GM23338 (cell line): ENCODE results near the gene RAD51. TPM values are rescaled to one million over a fixed set of nuclear protein-coding genes. Genes with fewer than 3 reads are reported as not detected.

Source experiments
- ATAC-seq: fragments of 200-7000 bp; cut with Tn5 transposase; 3 replicates; pipeline ENCODE4 v1.9.1; 2020
- DNase-seq: peaks from one replicate; pipeline ENCODE4 v3.0.0-alpha.2; 2015; ENCODE audit warnings: low spot score
- H2AFZ ChIP-seq: fragments of 200-600 bp; sonication (generic); 2 replicates; pipeline ENCODE4 v1.8.0; 2016; ENCODE audit warnings: antibody characterized with exemption, mild to moderate bottlenecking, moderate library complexity
- H3F3A ChIP-seq: fragments of 200-600 bp; sonication (generic); replicated peaks from 2 replicates; pipeline ENCODE4 v1.8.0; 2017; ENCODE audit warnings: antibody characterized with exemption, mixed run types, low read depth
- H3K27ac ChIP-seq: fragments of 200-600 bp; sonication (generic); 2 replicates; pipeline ENCODE4 v1.6.1; 2016; ENCODE audit warnings: low read depth
- H3K27me3 ChIP-seq: fragments of 200-600 bp; sonication (generic); 2 replicates; pipeline ENCODE4 v1.8.0; 2016; ENCODE audit warnings: mild to moderate bottlenecking, mixed run types, moderate library complexity; ENCODE audit not compliant: insufficient read depth
- H3K36me3 ChIP-seq: fragments of 200-600 bp; sonication (generic); 2 replicates; pipeline ENCODE4 v1.8.0; 2016; ENCODE audit warnings: mild to moderate bottlenecking; ENCODE audit not compliant: insufficient read depth
- H3K4me1 ChIP-seq: fragments of 200-600 bp; sonication (generic); 2 replicates; pipeline ENCODE4 v1.8.0; 2016; ENCODE audit warnings: mild to moderate bottlenecking, moderate library complexity; ENCODE audit not compliant: insufficient read depth
- H3K4me2 ChIP-seq: fragments of 200-600 bp; sonication (generic); 2 replicates; pipeline ENCODE4 v1.7.1; 2017; ENCODE audit warnings: mixed run types
- H3K4me3 ChIP-seq: fragments of 200-600 bp; sonication (generic); 2 replicates; pipeline ENCODE4 v1.6.1; 2016; ENCODE audit warnings: mixed run types
- H3K79me2 ChIP-seq: fragments of 200-600 bp; sonication (generic); replicated peaks from 2 replicates; pipeline ENCODE4 v1.8.0; 2017; ENCODE audit warnings: mild to moderate bottlenecking; ENCODE audit not compliant: insufficient read depth
- H3K9me2 ChIP-seq: fragments of 200-600 bp; sonication (generic); 2 replicates; pipeline ENCODE4 v1.8.0; 2017; ENCODE audit not compliant: insufficient read depth
- H4K20me1 ChIP-seq: fragments of 200-600 bp; sonication (generic); replicated peaks from 2 replicates; pipeline ENCODE4 v1.8.0; 2017; ENCODE audit warnings: mild to moderate bottlenecking; ENCODE audit not compliant: insufficient read depth
- H3K27ac Mint-ChIP-seq: 2 replicates; pipeline ENCODE4 v1.8.0; 2020; ENCODE audit warnings: inconsistent platforms, mild to moderate bottlenecking, moderate library complexity, mixed read lengths
- H3K27me3 Mint-ChIP-seq: 3 replicates; pipeline ENCODE4 v1.8.0; 2022; ENCODE audit warnings: low read depth, mild to moderate bottlenecking, moderate library complexity, mixed read lengths, inconsistent platforms; ENCODE audit not compliant: insufficient read depth, poor library complexity
- H3K36me3 Mint-ChIP-seq: 3 replicates; pipeline ENCODE4 v1.8.0; 2021; ENCODE audit warnings: low read depth, mild to moderate bottlenecking, inconsistent platforms, moderate library complexity, mixed read lengths
- H3K4me1 Mint-ChIP-seq: 3 replicates; pipeline ENCODE4 v1.8.0; 2020; ENCODE audit warnings: mild to moderate bottlenecking, inconsistent platforms, mixed read lengths
- H3K4me3 Mint-ChIP-seq: 3 replicates; pipeline ENCODE4 v1.8.0; 2021; ENCODE audit warnings: moderate library complexity, mild to moderate bottlenecking, inconsistent platforms, mixed read lengths
- H3K9me3 Mint-ChIP-seq: 3 replicates; pipeline ENCODE4 v1.8.0; 2020; ENCODE audit warnings: moderate library complexity, mild to moderate bottlenecking, inconsistent platforms, mixed read lengths
- CREB1 ChIP-seq: fragments of 250-450 bp; sonication (Bioruptor Pico); IDR thresholded peaks from 2 replicates; pipeline ENCODE4 v1.5.0; 2020; ENCODE audit warnings: low read depth, mild to moderate bottlenecking, moderate library complexity
- CTCF ChIP-seq, 2 experiments: fragments of 200-600 bp in 1 of 2; sonication (generic) in 1 of 2; conservative IDR thresholded peaks; 2 replicates each; pipeline versions ENCODE4 v1.5.1 to v1.6.1; 2016 to 2017; ENCODE audit warnings: antibody characterized with exemption in 2 of 2, low read depth in 2 of 2, mild to moderate bottlenecking in 2 of 2, moderate library complexity in 1 of 2
- EZH2 ChIP-seq: fragments of 200-600 bp; sonication (generic); IDR thresholded peaks from one replicate; pipeline ENCODE4 v1.8.0; 2017; ENCODE audit warnings: antibody characterized with exemption, mild to moderate bottlenecking, low read depth; ENCODE audit not compliant: unreplicated experiment
- EZH2phosphoT487 ChIP-seq: fragments of 200-600 bp; sonication (generic); IDR thresholded peaks from one replicate; pipeline ENCODE4 v1.8.1; 2018; ENCODE audit warnings: antibody characterized with exemption; ENCODE audit not compliant: unreplicated experiment
- JUNB ChIP-seq: IDR thresholded peaks from one replicate; pipeline ENCODE4 v1.6.1; 2016; ENCODE audit warnings: antibody characterized with exemption; ENCODE audit not compliant: unreplicated experiment
- NANOG ChIP-seq: IDR thresholded peaks from 2 replicates; pipeline ENCODE4 v1.6.1; 2016; ENCODE audit warnings: antibody characterized with exemption, borderline replicate concordance
- REST ChIP-seq: IDR thresholded peaks from one replicate; pipeline ENCODE4 v1.6.1; 2018; ENCODE audit warnings: antibody characterized with exemption; ENCODE audit not compliant: unreplicated experiment
- STAT1 ChIP-seq: IDR thresholded peaks from one replicate; pipeline ENCODE4 v1.6.1; 2016; ENCODE audit warnings: antibody characterized with exemption; ENCODE audit not compliant: unreplicated experiment
- ZNF114 ChIP-seq: fragments of 250-450 bp; sonication (Bioruptor Pico); IDR thresholded peaks from 2 replicates; pipeline ENCODE4 v1.5.0; 2020; ENCODE audit warnings: mild to moderate bottlenecking, moderate library complexity
- polyA plus RNA-seq: library from polyadenylated mRNA; unstranded; fragments of >200 nt; fragmentation: Nextera tagmentation; extraction: Ambion mirVana; gene quantifications from 2 replicates; pipeline ENCODE4 v1.2.1, GENCODE V29; 2016
- total RNA-seq: library from RNA; depleted of rRNA; stranded (reverse); fragments of >200 nt; shearing (Covaris generic); gene quantifications from 2 replicates; pipeline ENCODE4 v1.2.3, GENCODE V29; 2014
- TF ChIP-seq, protein P1 (sequence below): IDR thresholded peaks from 2 replicates; pipeline ENCODE4 v1.6.1; 2016; ENCODE audit warnings: antibody characterized with exemption

The RAD51 gene
- total and polyA plus RNA-seq, 2 experiments from 2014 or later: 20.3 to 26.2 TPM

- Histone ChIP-seq H3K27me3 (no peaks in the 10 kb centered on the region), H3K79me2 (peaks cover 35% of the 10 kb centered on the region), H3K9me2 (no peaks in the 10 kb centered on the region), H3K27ac (no peak overlapping the region), H4K20me1 (peaks cover 10% of the 10 kb centered on the region), H3K36me3 (peaks cover 41% of the 10 kb centered on the region), H3K4me1 (peaks cover 7% of the 10 kb centered on the region; the same call in 1 of the 2 replicates), H3F3A (peaks cover 18% of the 10 kb centered on the region), H3K4me3 (no peak overlapping the region), H2AFZ (no peak overlapping the region), H3K4me2 (no peak overlapping the region)
- Mint-ChIP-seq H3K9me3 (no peaks in the 10 kb centered on the region), H3K4me1 (peaks cover 9% of the 10 kb centered on the region), H3K27ac (no peak overlapping the region), H3K4me3 (no peak overlapping the region; the same call in 2 of the 3 replicates), H3K27me3 (peaks cover 15% of the 10 kb centered on the region), H3K36me3 (peaks cover 54% of the 10 kb centered on the region)
- TF ChIP-seq REST (no peak), ZNF114 (CRISPR knock-in tag) (no peak), JUNB (no peak), STAT1 (no peak), EZH2 (no peak), NANOG (no peak), CREB1 (CRISPR knock-in tag) (no peak), CTCF (conservative IDR thresholded peaks at IDR 0.05; ENCODE audit: low read depth in 2 of 2) (no peak), EZH2phosphoT487 (no peak)
- TF ChIP-seq, protein P1, sequence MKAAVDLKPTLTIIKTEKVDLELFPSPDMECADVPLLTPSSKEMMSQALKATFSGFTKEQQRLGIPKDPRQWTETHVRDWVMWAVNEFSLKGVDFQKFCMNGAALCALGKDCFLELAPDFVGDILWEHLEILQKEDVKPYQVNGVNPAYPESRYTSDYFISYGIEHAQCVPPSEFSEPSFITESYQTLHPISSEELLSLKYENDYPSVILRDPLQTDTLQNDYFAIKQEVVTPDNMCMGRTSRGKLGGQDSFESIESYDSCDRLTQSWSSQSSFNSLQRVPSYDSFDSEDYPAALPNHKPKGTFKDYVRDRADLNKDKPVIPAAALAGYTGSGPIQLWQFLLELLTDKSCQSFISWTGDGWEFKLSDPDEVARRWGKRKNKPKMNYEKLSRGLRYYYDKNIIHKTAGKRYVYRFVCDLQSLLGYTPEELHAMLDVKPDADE: no peak
- DNase-seq (no peak), ATAC-seq (no peak)
Measured at GRCh38 chr15:40697916-40698315, 2.9 kb downstream of the RAD51 start.
